Fibroblast of villous mesenchyme (primary cell): ENCODE data around the gene ALG10B. TPM values are rescaled to one million over a fixed set of nuclear protein-coding genes. Genes with fewer than 3 reads are reported as not detected.

ENCODE experiments used
- DNase-seq: peaks from one replicate; pipeline ENCODE4 v3.0.0-alpha.2; 2010; ENCODE audit warnings: low read depth
- H3K4me3 ChIP-seq: 2 replicates; pipeline ENCODE4 v1.5.1; 2011; ENCODE audit warnings: low read depth, mild to moderate bottlenecking, low read length
- CTCF ChIP-seq: IDR thresholded peaks from 2 replicates; pipeline ENCODE4 v1.5.1; 2012; ENCODE audit warnings: low read depth, mild to moderate bottlenecking, low read length; ENCODE audit not compliant: insufficient read depth
- small RNA-seq: library from RNA; depleted of rRNA; stranded (forward); fragments of <200 nt; gene quantifications from one replicate; pipeline ENCODE3, GENCODE V24; 2012
- total RNA-seq: library from RNA; depleted of rRNA; stranded (reverse); fragments of >200 nt; gene quantifications from 2 replicates; pipeline ENCODE4 v1.2.3, GENCODE V29; 2012

Gene ALG10B
- total RNA-seq, 1 donor, result 3.0 TPM

- H3K4me3 ChIP-seq, result no peak overlapping the region
- DNase-seq, result no peak
- no peak for TF ChIP-seq CTCF
Measured at GRCh38 chr12:38374751-38375150, 58.2 kb downstream of the ALG10B start.

Small RNA genes lying within 50 kb of the gene (small RNA-seq; reads per million reads assigned to genes)
- not detected for gene RF00019
